ENCODE data around the gene SDK2. TPM values are rescaled to one million over a fixed set of nuclear protein-coding genes. Genes with fewer than 3 reads are reported as not detected.

SDK2 gene
- total and polyA plus RNA-seq, 7 experiments from 2014 or later: 0.64 to 14.1 (median 8.2) TPM

GRCh38 chr17:73410586-73411312, 233.5 kb downstream of the SDK2 start:
- no peaks in the 10 kb centered on the region for H3K27me3 ChIP-seq (ENCODE audit: control insufficient read depth in 2 of 2, insufficient read depth in 2 of 2, low read length in 2 of 2)
- intact Hi-C loops (cut with micrococcal nuclease): no loop called here
- POLR2A ChIA-PET: no interaction called here
- peaks cover 0 to 4% (median 0%) of the 10 kb centered on the region in 3 experiments for H3K36me3 ChIP-seq (ENCODE audit: control insufficient read depth in 2 of 3, insufficient read depth in 3 of 3, low read length in 3 of 3)
- H3K27ac Mint-ChIP-seq: no peak overlapping the region
- no peaks in the 10 kb centered on the region for H3K4me1 Mint-ChIP-seq
- no peak overlapping the region for H3K4me3 ChIP-seq (ENCODE audit: low read length)
- no peaks in the 10 kb centered on the region for H3K9me3 Mint-ChIP-seq
- no peaks in the 10 kb centered on the region for H3K4me1 ChIP-seq (ENCODE audit: control insufficient read depth in 2 of 2, insufficient read depth in 2 of 2, low read length in 2 of 2)
- no peak overlapping the region for H3K4me3 Mint-ChIP-seq
- peaks cover 0 to 2% (median 0%) of the 10 kb centered on the region in 5 donors for H3K27me3 Mint-ChIP-seq
- DNase-seq: no peak
- H3K27ac ChIP-seq (ENCODE audit: low read depth, low read length): no peak overlapping the region
- no peaks in the 10 kb centered on the region for H3K9me3 ChIP-seq (ENCODE audit: control insufficient read depth in 2 of 3, low read length in 3 of 3)
- peaks cover 0 to 30% (median 4%) of the 10 kb centered on the region in 5 donors for H3K36me3 Mint-ChIP-seq
- ATAC-seq: no peak
- CTCF ChIA-PET: no interaction called here

- Mint-ChIP-seq H3K27ac (no peak overlapping the region), H3K9me3 (no peaks in the 10 kb centered on the region), H3K36me3 (peaks cover 1 to 19% (median 9%) of the 10 kb centered on the region in 5 donors), H3K4me1 (no peaks in the 10 kb centered on the region), H3K4me3 (no peak overlapping the region), H3K27me3 (no peaks in the 10 kb centered on the region)
- Histone ChIP-seq H3K27me3 (ENCODE audit: control insufficient read depth in 2 of 2, insufficient read depth in 2 of 2, low read length in 2 of 2) (no peaks in the 10 kb centered on the region), H3K4me3 (ENCODE audit: low read length) (no peak overlapping the region), H3K27ac (ENCODE audit: low read depth, low read length) (no peak overlapping the region), H3K36me3 (ENCODE audit: control insufficient read depth in 2 of 3, insufficient read depth in 3 of 3, low read length in 3 of 3) (peaks cover 0 to 6% (median 0%) of the 10 kb centered on the region in 3 experiments), H3K4me1 (ENCODE audit: control insufficient read depth in 2 of 2, insufficient read depth in 2 of 2, low read length in 2 of 2) (no peaks in the 10 kb centered on the region), H3K9me3 (ENCODE audit: control insufficient read depth in 2 of 3, low read length in 3 of 3) (no peaks in the 10 kb centered on the region)
- ATAC-seq: no peak
- POLR2A ChIA-PET: no interaction called here
- no peak for DNase-seq
- CTCF ChIA-PET: interaction anchor here (0.6 to 1.0 kb wide), 2 partner anchors 148 to 677 kb away, joined by 3 read pairs; no protein-coding TSS in a partner anchor
- intact Hi-C loops (cut with micrococcal nuclease): no loop called here
These were observed 240.0 kb downstream of the SDK2 start for GRCh38 chr17:73404246-73404645.

- H3K4me1 Mint-ChIP-seq: no peaks in the 10 kb centered on the region
- no peak for DNase-seq
- no peaks in the 10 kb centered on the region for H3K4me1 ChIP-seq (ENCODE audit: control insufficient read depth in 2 of 2, insufficient read depth in 2 of 2, low read length in 2 of 2)
- H3K27ac Mint-ChIP-seq: no peak overlapping the region
- ChIA-PET CTCF (no interaction called here), POLR2A (no interaction called here)
- no peak overlapping the region for H3K4me3 Mint-ChIP-seq
- H3K36me3 Mint-ChIP-seq: peaks cover 1 to 28% (median 9%) of the 10 kb centered on the region in 5 donors
- H3K27me3 ChIP-seq (ENCODE audit: control insufficient read depth in 2 of 2, insufficient read depth in 2 of 2, low read length in 2 of 2): no peaks in the 10 kb centered on the region
- peaks cover 0 to 11% (median 0%) of the 10 kb centered on the region in 3 experiments for H3K36me3 ChIP-seq (ENCODE audit: control insufficient read depth in 2 of 3, insufficient read depth in 3 of 3, low read length in 3 of 3)
- no peak for ATAC-seq
- H3K9me3 Mint-ChIP-seq: no peaks in the 10 kb centered on the region
- no peaks in the 10 kb centered on the region for H3K27me3 Mint-ChIP-seq
- H3K9me3 ChIP-seq (ENCODE audit: control insufficient read depth in 2 of 3, low read length in 3 of 3): no peaks in the 10 kb centered on the region
- intact Hi-C loops (cut with micrococcal nuclease): no loop called here
- no peak overlapping the region for H3K4me3 ChIP-seq (ENCODE audit: low read length)
- H3K27ac ChIP-seq (ENCODE audit: low read depth, low read length): no peak overlapping the region
These were observed 241.8 kb downstream of the SDK2 start for GRCh38 chr17:73402466-73402865.

GRCh38 chr17:73401911-73402310, 242.3 kb downstream of the SDK2 start:
- Mint-ChIP-seq H3K9me3 (no peaks in the 10 kb centered on the region), H3K27me3 (no peaks in the 10 kb centered on the region), H3K4me3 (no peak overlapping the region), H3K36me3 (peaks cover 1 to 32% (median 9%) of the 10 kb centered on the region in 5 donors), H3K27ac (no peak overlapping the region), H3K4me1 (no peaks in the 10 kb centered on the region)
- no peaks in the 10 kb centered on the region for H3K4me1 ChIP-seq (ENCODE audit: control insufficient read depth in 2 of 2, insufficient read depth in 2 of 2, low read length in 2 of 2)
- peaks cover 0 to 11% (median 0%) of the 10 kb centered on the region in 3 experiments for H3K36me3 ChIP-seq (ENCODE audit: control insufficient read depth in 2 of 3, insufficient read depth in 3 of 3, low read length in 3 of 3)
- no peaks in the 10 kb centered on the region for H3K27me3 ChIP-seq (ENCODE audit: control insufficient read depth in 2 of 2, insufficient read depth in 2 of 2, low read length in 2 of 2)
- H3K27ac ChIP-seq (ENCODE audit: low read depth, low read length): no peak overlapping the region
- no peaks in the 10 kb centered on the region for H3K9me3 ChIP-seq (ENCODE audit: control insufficient read depth in 2 of 3, low read length in 3 of 3)
- POLR2A ChIA-PET: no interaction called here
- CTCF ChIA-PET: interaction anchor here (0.9 kb wide), 1 partner anchor 89 kb away, joined by 3 read pairs; no protein-coding TSS in a partner anchor
- no peak overlapping the region for H3K4me3 ChIP-seq (ENCODE audit: low read length)
- DNase-seq (peak in 3 of 9 donors; percentile 10 to 22 (median 14)), ATAC-seq (no peak)
- intact Hi-C loops (cut with micrococcal nuclease): no loop called here

- POLR2A ChIA-PET: no interaction called here
- Histone ChIP-seq H3K27me3 (ENCODE audit: control insufficient read depth in 2 of 2, insufficient read depth in 2 of 2, low read length in 2 of 2) (no peaks in the 10 kb centered on the region), H3K36me3 (ENCODE audit: control insufficient read depth in 2 of 3, insufficient read depth in 3 of 3, low read length in 3 of 3) (peaks cover 0 to 11% (median 0%) of the 10 kb centered on the region in 3 experiments), H3K4me1 (ENCODE audit: control insufficient read depth in 2 of 2, insufficient read depth in 2 of 2, low read length in 2 of 2) (no peaks in the 10 kb centered on the region), H3K9me3 (ENCODE audit: control insufficient read depth in 2 of 3, low read length in 3 of 3) (no peaks in the 10 kb centered on the region), H3K27ac (ENCODE audit: low read depth, low read length) (no peak overlapping the region), H3K4me3 (ENCODE audit: low read length) (no peak overlapping the region)
- Mint-ChIP-seq H3K36me3 (peaks cover 1 to 34% (median 13%) of the 10 kb centered on the region in 5 donors), H3K9me3 (no peaks in the 10 kb centered on the region), H3K4me3 (no peak overlapping the region), H3K27ac (no peak overlapping the region), H3K27me3 (no peaks in the 10 kb centered on the region), H3K4me1 (no peaks in the 10 kb centered on the region)
- intact Hi-C loops (cut with micrococcal nuclease): no loop called here
- CTCF ChIA-PET: interaction anchor here (0.9 kb wide), 1 partner anchor 88 kb away, joined by 3 read pairs; no protein-coding TSS in a partner anchor
- DNase-seq: no peak
- no peak for ATAC-seq
These were observed 243.2 kb downstream of the SDK2 start for GRCh38 chr17:73400915-73401545.

GRCh38 chr17:73399056-73399455, 245.2 kb downstream of the SDK2 start:
- no peak overlapping the region for H3K4me3 Mint-ChIP-seq
- POLR2A ChIA-PET: no interaction called here
- intact Hi-C loops (cut with micrococcal nuclease): no loop called here

More at GRCh38 chr17:73399056-73399455, 245.2 kb downstream of the SDK2 start:
- H3K27me3 ChIP-seq (ENCODE audit: control insufficient read depth in 2 of 2, insufficient read depth in 2 of 2, low read length in 2 of 2): no peaks in the 10 kb centered on the region
- no peaks in the 10 kb centered on the region for H3K9me3 ChIP-seq (ENCODE audit: control insufficient read depth in 2 of 3, low read length in 3 of 3)
- peaks cover 0 to 5% (median 0%) of the 10 kb centered on the region in 3 experiments for H3K36me3 ChIP-seq (ENCODE audit: control insufficient read depth in 2 of 3, insufficient read depth in 3 of 3, low read length in 3 of 3)
- no peaks in the 10 kb centered on the region for H3K4me1 ChIP-seq (ENCODE audit: control insufficient read depth in 2 of 2, insufficient read depth in 2 of 2, low read length in 2 of 2)
- no peaks in the 10 kb centered on the region for H3K27me3 Mint-ChIP-seq
- no peaks in the 10 kb centered on the region for H3K4me1 Mint-ChIP-seq
- ATAC-seq (no peak), DNase-seq (no peak)
- no peaks in the 10 kb centered on the region for H3K9me3 Mint-ChIP-seq
- peaks cover under 1 to 40% (median 4%) of the 10 kb centered on the region in 5 donors for H3K36me3 Mint-ChIP-seq
- no peak overlapping the region for H3K27ac Mint-ChIP-seq
- no peak overlapping the region for H3K4me3 ChIP-seq (ENCODE audit: low read length)
- no peak overlapping the region for H3K27ac ChIP-seq (ENCODE audit: low read depth, low read length)
- CTCF ChIA-PET: no interaction called here

Data from naive thymus-derived CD4-positive, alpha-beta T cell (primary cell).